ENCODE results near the gene AGER.

The AGER gene

GRCh38 chr6:32132110-32132509 is 51.9 kb downstream of the AGER start:
- no peak overlapping the region for H3K27ac ChIP-seq (ENCODE audit: low read depth, low read length)
- H3F3A ChIP-seq (ENCODE audit: insufficient read depth) = peaks cover 9% of the 10 kb centered on the region; the same call in 1 of the 2 replicates
- no peak overlapping the region for H2AFZ ChIP-seq (ENCODE audit: low read depth, low read length, severe bottlenecking)
- H3K36me3 ChIP-seq (ENCODE audit: low read length) = no peaks in the 10 kb centered on the region
- no peak overlapping the region for H3K4me2 ChIP-seq (ENCODE audit: low read depth, low read length, poor library complexity, severe bottlenecking)
- no peak overlapping the region for H3K9ac ChIP-seq (ENCODE audit: low read length)
- TF ChIP-seq EZH2phosphoT487 (conservative IDR thresholded peaks at IDR 0.05; ENCODE audit: low read length) = no peak
- H3K9me2 ChIP-seq (replicated peaks; ENCODE audit: insufficient read depth, low read length) = no peaks in the 10 kb centered on the region
- H4K20me1 ChIP-seq (ENCODE audit: low read depth, low read length) = no peaks in the 10 kb centered on the region
- no peaks in the 10 kb centered on the region for H3K9me3 ChIP-seq (ENCODE audit: insufficient read depth, low read length)
- H3K4me3 ChIP-seq (ENCODE audit: insufficient read depth, low read length, poor library complexity, severe bottlenecking) = no peak overlapping the region
- H3K79me2 ChIP-seq (ENCODE audit: insufficient read depth, low read length) = peaks cover 24% of the 10 kb centered on the region
- H3K27me3 ChIP-seq (ENCODE audit: low read length) = no peaks in the 10 kb centered on the region

GRCh38 chr6:32131439-32131948 is 52.6 kb downstream of the AGER start:
- no peaks in the 10 kb centered on the region for H3K9me3 ChIP-seq (ENCODE audit: insufficient read depth, low read length)
- peaks cover 9% of the 10 kb centered on the region; the same call in 1 of the 2 replicates for H3F3A ChIP-seq (ENCODE audit: insufficient read depth)
- no peaks in the 10 kb centered on the region for H4K20me1 ChIP-seq (ENCODE audit: low read depth, low read length)
- H3K36me3 ChIP-seq (ENCODE audit: low read length) = 0 out of 2 replicates have a peak, but pooled peaks cover 2% of the 10 kb centered on the region
- H3K79me2 ChIP-seq (ENCODE audit: insufficient read depth, low read length) = peaks cover 30% of the 10 kb centered on the region
- no peak overlapping the region for H3K27ac ChIP-seq (ENCODE audit: low read depth, low read length)
- H3K27me3 ChIP-seq (ENCODE audit: low read length) = no peaks in the 10 kb centered on the region
- no peaks in the 10 kb centered on the region for H3K9me2 ChIP-seq (replicated peaks; ENCODE audit: insufficient read depth, low read length)
- TF ChIP-seq CTCF (IDR thresholded peaks at IDR 0.05; ENCODE audit: insufficient read depth, low read length, poor library complexity, severe bottlenecking) (no peak), EZH2phosphoT487 (conservative IDR thresholded peaks at IDR 0.05; ENCODE audit: low read length) (no peak)
- H3K4me3 ChIP-seq (ENCODE audit: insufficient read depth, low read length, poor library complexity, severe bottlenecking) = no peak overlapping the region
- H3K9ac ChIP-seq (ENCODE audit: low read length) = no peak overlapping the region
- H2AFZ ChIP-seq (ENCODE audit: low read depth, low read length, severe bottlenecking) = no peak overlapping the region
- no peak overlapping the region for H3K4me2 ChIP-seq (ENCODE audit: low read depth, low read length, poor library complexity, severe bottlenecking)

All from SU-DHL-6 (cell line).